NCI-H1694 (cell line): ENCODE data around the gene N4BP3.

Experiments
- DNase-seq: peaks from one replicate; lab custom pipeline; 2025; lab: John Stamatoyannopoulos, UW

The N4BP3 gene

GRCh38 chr5:178150977-178151734 lies 37.8 kb downstream of the N4BP3 start:
- no peak for DNase-seq

- no peak for DNase-seq
Measured at GRCh38 chr5:178152491-178153444, 39.4 kb downstream of the N4BP3 start.

- DNase-seq = peak; percentile 91
Measured at GRCh38 chr5:178153530-178154340, 40.4 kb downstream of the N4BP3 start, which contains the start of gene NHP2. Gene NHP2, minus strand, starts transcription at chr5:178153885. Its CDS starts 68 bp downstream, at chr5:178153817.

GRCh38 chr5:178155065-178155464 lies 41.7 kb downstream of the N4BP3 start:
- DNase-seq = no peak

- no peak for DNase-seq
Measured at GRCh38 chr5:178160176-178160575, 46.8 kb downstream of the N4BP3 start.

- DNase-seq = no peak
Measured at GRCh38 chr5:178162481-178162880, 49.1 kb downstream of the N4BP3 start.

- peak; percentile 70 for DNase-seq
Measured at GRCh38 chr5:178163772-178164735, 50.7 kb downstream of the N4BP3 start.

- no peak for DNase-seq
Measured at GRCh38 chr5:178165581-178165980, 52.2 kb downstream of the N4BP3 start.

- no peak for DNase-seq
Measured at GRCh38 chr5:178170455-178170854, 57.1 kb downstream of the N4BP3 start.

- no peak for DNase-seq
Measured at GRCh38 chr5:178174456-178174855, 61.1 kb downstream of the N4BP3 start.
